ENCODE measurements around the gene DEK.
"Not testable (repeated sequence)": the region's sequence is repeated elsewhere in the genome, so short reads cannot be mapped to it uniquely, and the experiment has no call there.

DEK gene

GRCh38 chr6:18192026-18192425, 72.3 kb downstream of the DEK start:
- DNase-seq, result no peak

- no peak for DNase-seq
Observed at GRCh38 chr6:18189196-18189595, 75.1 kb downstream of the DEK start.

GRCh38 chr6:18187701-18188100, 76.6 kb downstream of the DEK start:
- DNase-seq, result no peak

- no peak for DNase-seq
Observed at GRCh38 chr6:18186540-18187250, 77.6 kb downstream of the DEK start.

GRCh38 chr6:18186033-18186432, 78.3 kb downstream of the DEK start:
- no peak for DNase-seq

GRCh38 chr6:18185624-18186023, 78.7 kb downstream of the DEK start:
- DNase-seq, result no peak

- no peak for DNase-seq
Observed at GRCh38 chr6:18183766-18184165, 80.6 kb downstream of the DEK start.

- DNase-seq, result no peak
Observed at GRCh38 chr6:18182568-18182967, 81.8 kb downstream of the DEK start.

GRCh38 chr6:18179770-18180356, 84.5 kb downstream of the DEK start:
- DNase-seq, result no peak

- DNase-seq, result no peak
Observed at GRCh38 chr6:18178960-18179615, 85.2 kb downstream of the DEK start.

- no peak for DNase-seq
Observed at GRCh38 chr6:18177286-18177965, 86.9 kb downstream of the DEK start.

GRCh38 chr6:18176198-18176597, 88.1 kb downstream of the DEK start:
- not testable (repeated sequence) for DNase-seq
